Embryonic facial prominence (tissue), 1 donor: ENCODE measurements around the gene PCDHGA3.
"Not testable (repeated sequence)": the region's sequence is repeated elsewhere in the genome, so short reads cannot be mapped to it uniquely, and the experiment has no call there.

ENCODE experiments used
- DNase-seq: peaks from one replicate; pipeline ENCODE4 v3.0.0-alpha.2; 2016; ENCODE audit errors: extremely low spot score

PCDHGA3 gene

DNA sequence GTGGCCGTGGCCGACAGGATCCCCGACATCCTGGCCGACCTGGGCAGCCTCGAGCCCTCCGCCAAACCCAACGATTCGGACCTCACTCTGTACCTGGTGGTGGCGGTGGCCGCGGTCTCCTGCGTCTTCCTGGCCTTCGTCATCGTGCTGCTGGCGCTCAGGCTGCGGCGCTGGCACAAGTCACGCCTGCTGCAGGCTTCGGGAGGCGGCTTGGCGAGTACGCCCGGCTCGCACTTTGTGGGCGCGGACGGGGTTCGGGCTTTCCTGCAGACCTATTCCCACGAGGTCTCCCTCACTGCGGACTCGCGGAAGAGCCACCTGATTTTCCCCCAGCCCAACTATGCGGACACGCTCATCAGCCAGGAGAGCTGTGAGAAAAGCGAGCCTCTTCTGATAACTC is 2.4 kb downstream of the PCDHGA3 start:
- DNase-seq: not testable (repeated sequence)

DNA sequence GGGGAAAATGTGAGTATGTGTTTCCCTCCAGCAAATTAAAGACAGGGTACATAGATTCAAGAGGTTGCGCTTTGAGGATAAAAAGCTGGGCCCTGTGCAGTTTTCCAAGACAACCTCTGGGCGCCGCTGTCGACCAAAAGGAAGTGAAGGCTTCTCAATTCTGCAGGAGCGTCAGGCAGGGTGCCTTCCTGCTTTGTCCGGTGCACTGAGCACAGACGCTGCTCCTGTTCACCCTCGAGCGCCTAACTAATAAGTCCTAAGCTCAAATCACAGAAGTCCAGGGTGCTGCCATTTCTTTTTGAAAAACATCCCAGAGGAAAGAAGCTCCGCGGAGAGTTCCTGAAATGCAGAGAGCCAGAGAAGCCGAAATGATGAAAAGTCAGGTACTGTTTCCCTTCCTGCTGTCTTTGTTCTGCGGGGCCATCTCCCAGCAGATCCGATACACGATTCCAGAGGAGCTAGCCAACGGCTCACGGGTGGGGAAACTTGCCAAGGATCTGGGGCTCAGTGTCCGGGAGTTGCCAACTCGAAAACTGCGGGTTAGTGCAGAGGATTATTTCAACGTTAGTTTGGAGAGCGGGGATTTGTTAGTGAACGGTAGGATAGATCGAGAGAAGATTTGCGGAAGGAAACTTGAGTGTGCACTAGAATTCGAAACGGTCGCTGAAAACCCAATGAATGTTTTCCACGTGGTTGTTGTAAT is 6.4 kb downstream of the PCDHGA3 start, which contains the start of gene PCDHGB1:
TSS of gene PCDHGB1 (plus strand) at position 183 of the 703 bp plus-strand sequence. CDS start at position 345, 162 bp downstream.
- no peak for DNase-seq

DNA sequence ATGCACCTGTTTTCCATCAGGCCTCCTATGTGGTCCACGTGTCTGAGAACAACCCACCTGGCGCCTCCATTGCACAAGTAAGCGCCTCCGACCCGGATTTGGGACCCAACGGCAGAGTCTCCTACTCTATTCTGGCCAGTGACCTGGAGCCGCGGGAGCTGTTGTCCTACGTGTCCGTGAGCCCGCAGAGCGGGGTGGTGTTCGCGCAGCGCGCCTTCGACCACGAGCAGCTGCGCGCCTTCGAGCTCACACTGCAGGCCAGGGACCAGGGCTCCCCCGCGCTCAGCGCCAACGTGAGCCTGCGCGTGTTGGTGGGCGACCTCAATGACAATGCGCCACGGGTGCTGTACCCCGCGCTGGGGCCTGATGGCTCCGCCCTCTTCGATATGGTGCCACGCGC is 8.0 kb downstream of the PCDHGA3 start:
- DNase-seq: no peak

DNA sequence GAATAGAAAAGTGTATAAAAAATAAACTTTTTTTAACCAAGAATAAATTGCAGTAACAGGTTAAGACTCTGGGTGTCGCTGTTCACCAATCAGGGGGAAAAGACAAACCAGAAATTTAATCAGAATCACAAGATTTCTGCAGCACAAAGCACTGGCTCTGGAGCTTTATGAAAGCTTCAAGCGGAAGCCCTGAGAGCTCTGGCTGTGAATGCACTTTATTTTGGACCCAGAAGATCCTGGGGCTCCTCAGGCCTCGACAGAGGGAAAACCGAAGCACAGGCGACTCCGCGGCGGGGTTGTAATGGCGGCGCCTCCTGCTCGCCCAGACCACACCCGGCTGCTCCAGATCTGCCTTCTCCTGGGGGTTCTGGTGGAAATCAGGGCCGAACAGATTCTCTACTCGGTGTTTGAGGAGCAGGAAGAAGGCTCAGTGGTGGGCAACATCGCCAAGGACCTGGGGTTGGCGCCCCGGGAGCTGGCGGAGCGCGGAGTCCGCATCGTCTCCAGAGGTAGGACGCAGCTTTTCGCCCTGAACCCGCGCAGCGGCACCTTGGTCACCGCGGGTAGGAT is 11.4 kb downstream of the PCDHGA3 start, which contains the start of gene PCDHGA4:
TSS of gene PCDHGA4 (plus strand) at position 122 of the 570 bp plus-strand sequence. CDS start at position 209, 87 bp downstream.
- no peak for DNase-seq

DNA sequence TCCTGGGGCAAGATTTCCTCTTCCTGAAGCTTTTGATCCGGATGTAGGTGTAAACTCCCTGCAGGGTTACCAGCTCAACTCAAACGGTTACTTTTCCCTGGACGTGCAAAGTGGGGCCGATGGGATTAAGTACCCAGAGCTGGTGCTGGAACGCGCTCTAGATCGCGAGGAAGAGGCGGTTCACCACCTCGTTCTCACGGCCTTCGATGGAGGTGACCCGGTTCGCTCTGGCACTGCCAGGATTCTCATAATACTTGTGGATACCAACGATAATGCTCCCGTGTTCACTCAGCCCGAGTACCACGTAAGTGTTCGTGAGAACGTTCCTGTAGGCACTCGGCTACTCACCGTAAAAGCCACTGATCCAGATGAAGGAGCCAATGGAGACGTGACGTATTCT is 12.0 kb downstream of the PCDHGA3 start:
- DNase-seq: no peak

DNA sequence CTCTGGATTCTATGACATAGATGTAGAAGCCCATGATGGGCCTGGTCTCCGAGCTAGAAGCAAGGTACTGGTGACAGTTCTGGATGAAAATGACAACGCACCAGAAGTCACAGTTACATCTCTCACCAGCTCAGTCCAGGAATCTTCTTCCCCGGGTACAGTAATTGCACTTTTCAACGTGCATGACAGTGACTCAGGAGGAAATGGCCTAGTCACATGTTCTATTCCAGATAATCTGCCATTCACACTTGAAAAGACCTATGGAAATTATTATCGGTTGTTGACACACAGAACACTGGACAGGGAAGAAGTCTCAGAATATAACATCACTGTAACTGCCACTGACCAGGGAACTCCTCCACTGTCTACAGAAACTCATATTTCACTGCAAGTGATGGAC is 12.5 kb downstream of the PCDHGA3 start:
- no peak for DNase-seq

DNA sequence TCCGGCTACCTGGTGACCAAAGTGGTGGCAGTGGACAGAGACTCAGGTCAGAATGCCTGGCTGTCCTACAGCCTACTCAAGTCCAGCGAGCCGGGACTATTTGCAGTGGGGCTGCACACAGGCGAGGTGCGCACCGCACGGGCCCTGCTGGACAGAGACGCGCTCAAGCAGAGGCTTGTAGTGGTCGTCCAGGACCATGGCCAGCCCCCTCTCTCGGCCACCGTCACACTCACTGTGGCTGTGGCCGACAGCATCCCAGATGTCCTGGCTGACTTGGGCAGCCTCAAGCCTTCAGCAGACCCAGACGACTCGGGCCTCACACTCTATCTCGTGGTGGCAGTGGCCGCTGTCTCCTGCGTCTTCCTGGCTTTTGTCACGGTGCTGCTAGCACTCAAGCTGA is 13.3 kb downstream of the PCDHGA3 start:
- no peak for DNase-seq

DNA sequence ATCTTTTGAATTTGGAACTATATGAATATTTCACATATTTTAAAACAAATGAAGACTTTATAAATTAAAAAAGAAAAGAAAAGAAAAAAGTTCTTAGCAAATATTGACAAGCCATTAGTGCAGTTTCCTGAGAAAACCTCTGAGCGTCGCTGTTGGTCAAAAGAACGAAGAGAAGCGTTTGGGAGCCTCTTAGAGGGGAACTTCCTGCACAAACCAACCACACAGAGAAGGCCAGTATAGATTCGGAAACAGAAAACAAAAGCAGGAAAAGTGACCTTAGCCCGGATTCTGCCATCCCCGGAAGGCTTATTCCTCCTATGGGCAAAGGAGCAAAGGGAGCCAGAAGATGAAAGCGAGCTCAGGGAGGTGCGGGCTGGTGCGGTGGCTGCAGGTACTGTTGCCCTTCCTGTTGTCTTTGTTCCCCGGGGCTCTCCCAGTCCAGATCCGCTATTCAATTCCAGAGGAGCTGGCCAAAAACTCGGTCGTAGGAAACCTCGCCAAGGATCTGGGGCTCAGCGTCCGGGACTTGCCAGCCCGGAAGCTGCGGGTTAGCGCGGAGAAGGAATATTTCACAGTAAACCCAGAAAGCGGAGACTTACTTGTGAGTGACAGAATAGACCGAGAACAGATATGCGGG is 16.3 kb downstream of the PCDHGA3 start, which contains the start of gene PCDHGB2:
TSS of gene PCDHGB2 (plus strand) at position 205 of the 637 bp plus-strand sequence. CDS start at position 347, 142 bp downstream.
- no peak for DNase-seq

DNA sequence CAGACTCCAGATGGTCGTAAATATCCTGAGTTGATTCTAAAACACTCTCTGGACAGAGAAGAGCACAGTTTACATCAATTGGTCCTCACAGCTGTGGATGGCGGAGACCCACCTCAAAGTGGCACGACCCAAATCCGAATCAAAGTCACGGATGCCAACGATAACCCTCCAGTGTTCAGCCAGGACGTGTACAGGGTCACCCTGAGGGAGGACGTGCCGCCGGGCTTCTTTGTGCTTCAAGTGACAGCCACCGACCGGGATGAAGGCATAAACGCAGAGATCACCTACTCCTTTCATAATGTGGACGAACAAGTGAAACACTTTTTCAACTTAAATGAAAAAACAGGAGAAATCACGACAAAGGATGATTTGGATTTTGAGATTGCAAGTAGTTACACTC is 17.1 kb downstream of the PCDHGA3 start:
- DNase-seq: no peak

DNA sequence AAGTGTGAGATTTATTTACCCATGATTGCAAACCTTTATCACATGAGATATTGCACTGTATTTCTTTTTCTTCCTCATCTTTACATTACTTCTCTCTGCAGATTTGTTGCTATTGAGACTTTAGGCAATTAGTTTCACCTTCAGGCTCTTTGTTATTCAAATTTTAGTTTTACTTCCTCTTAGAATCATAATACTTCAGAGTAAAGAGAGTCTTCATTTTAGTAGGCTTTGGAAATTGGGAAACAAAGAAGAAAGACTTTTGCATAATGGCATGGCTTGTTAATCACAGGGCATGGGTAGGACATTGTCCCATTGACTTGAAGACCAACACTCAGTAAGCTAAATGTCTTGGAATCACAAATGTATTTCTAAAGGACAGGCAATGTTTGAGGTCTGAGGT is 19.1 kb downstream of the PCDHGA3 start:
- DNase-seq: no peak

DNA sequence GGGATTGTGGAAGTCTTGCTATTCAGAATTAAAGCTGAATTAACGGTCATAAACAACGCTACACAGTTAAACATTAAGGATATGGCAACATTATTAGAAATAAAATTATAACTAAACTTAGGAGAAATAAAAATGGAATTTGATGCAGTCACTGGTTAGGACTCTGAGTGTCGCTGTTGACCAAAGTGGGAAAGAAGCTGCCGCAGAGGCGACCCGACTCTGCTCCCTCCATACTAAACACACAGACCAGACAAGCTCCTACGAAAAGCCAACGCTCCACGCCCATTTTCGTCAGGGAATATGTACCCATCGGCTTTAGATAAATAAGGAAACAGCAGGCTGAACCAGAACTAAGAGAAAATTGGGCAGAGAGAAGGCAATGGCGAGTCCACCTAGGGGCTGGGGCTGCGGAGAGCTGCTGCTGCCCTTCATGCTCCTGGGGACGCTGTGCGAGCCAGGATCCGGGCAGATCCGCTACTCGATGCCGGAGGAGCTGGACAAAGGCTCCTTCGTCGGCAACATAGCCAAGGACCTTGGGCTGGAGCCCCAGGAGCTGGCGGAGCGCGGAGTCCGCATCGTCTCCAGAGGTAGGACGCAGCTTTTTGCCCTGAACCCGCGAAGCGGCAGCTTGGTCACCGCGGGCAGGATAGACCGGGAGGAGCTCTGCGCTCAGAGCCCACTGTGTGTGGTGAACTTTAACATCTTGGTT is 20.5 kb downstream of the PCDHGA3 start, which contains the start of gene PCDHGA5:
TSS of gene PCDHGA5 (plus strand) at position 211 of the 709 bp plus-strand sequence. CDS start at position 380, 169 bp downstream.
- no peak for DNase-seq

DNA sequence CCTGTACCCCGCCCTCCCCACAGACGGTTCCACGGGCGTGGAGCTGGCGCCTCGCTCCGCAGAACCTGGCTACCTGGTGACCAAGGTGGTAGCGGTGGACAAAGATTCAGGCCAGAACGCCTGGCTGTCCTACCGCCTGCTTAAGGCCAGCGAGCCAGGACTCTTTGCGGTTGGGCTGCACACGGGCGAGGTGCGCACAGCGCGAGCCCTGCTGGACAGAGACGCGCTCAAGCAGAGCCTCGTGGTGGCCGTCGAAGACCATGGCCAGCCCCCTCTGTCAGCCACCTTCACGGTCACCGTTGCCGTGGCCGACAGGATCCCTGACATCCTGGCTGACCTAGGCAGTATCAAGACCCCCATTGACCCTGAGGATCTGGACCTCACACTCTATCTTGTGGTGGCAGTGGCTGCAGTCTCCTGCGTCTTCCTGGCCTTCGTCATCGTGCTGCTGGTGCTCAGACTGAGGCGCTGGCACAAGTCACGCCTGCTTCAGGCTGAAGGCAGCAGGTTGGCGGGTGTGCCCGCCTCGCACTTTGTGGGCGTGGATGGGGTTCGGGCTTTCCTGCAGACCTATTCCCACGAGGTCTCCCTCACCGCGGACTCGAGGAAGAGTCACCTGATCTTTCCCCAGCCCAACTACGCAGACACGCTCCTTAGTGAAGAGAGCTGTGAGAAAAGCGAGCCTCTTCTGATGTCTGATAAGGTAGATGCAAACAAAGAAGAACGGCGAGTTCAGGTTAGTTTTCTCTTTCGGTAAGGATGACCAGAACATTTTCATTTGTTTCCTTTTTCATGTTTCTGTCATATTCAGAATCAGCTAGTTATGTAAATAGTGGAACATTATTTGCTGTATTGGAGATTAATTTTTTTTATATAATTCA is 22.6 kb downstream of the PCDHGA3 start:
- DNase-seq: no peak

DNA sequence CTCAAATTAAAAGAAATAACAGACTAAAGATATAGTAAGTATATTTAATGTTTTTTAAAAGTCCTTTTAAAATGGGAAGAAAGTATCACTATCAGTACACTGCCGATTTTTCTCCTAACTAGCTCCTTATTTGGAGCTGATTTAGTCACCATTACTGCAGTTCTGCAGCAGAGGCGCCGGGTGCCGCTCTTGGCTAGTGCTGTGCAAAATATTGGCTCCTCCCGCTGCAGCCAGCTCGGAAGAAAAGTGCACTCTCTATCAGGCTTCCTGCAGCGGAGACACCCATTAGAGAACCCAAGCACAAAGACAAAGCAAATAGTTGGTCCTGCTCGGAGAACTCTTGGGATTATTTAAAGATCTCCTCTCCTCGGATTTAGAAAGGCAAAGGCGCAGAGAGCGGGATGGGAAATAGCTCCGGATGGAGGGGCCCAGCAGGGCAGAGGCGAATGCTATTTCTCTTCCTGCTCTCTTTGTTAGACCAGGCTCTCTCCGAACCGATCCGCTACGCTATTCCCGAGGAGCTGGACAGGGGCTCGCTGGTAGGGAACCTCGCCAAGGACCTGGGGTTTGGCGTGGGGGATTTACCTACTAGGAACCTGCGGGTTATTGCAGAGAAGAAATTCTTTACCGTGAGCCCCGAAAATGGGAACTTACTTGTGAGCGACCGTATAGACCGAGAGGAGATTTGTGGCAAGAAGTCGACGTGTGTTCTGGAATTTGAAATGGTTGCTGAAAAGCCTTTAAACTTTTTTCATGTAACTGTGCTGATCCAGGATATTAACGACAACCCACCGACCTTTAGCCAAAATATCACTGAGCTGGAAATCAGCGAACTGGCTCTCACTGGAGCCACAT is 26.6 kb downstream of the PCDHGA3 start, which contains the start of gene PCDHGB3:
TSS of gene PCDHGB3 (plus strand) at position 249 of the 855 bp plus-strand sequence. CDS start at position 402, 153 bp downstream.
- DNase-seq: no peak

DNA sequence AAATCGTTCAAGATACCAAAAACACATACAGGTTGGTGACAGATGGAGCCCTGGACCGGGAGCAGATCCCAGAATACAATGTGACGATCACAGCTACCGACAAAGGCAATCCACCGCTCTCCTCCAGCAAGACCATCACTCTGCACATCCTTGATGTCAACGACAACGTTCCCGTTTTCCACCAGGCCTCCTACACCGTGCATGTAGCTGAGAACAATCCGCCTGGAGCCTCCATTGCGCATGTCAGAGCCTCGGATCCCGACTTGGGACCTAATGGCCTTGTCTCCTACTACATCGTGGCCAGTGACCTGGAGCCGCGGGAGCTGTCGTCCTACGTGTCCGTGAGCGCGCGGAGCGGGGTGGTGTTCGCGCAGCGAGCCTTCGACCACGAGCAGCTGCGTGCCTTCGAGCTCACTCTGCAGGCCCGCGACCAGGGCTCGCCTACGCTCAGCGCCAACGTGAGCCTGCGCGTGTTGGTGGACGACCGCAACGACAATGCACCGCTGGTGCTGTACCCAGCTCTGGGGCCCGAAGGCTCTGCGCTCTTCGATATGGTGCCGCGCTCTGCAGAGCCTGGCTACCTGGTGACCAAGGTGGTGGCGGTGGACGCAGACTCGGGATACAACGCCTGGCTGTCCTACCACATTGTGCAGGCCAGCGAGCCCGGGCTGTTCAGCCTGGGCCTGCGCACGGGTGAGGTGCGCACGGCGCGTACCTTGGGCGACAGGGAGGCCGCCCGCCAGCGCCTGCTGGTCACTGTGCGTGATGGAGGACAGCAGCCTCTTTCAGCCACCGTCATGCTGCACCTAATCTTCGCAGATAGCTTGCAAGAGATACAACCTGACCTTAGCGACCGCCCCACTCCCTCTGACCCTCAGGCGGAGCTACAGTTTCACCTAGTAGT is 28.2 kb downstream of the PCDHGA3 start:
- DNase-seq: no peak

DNA sequence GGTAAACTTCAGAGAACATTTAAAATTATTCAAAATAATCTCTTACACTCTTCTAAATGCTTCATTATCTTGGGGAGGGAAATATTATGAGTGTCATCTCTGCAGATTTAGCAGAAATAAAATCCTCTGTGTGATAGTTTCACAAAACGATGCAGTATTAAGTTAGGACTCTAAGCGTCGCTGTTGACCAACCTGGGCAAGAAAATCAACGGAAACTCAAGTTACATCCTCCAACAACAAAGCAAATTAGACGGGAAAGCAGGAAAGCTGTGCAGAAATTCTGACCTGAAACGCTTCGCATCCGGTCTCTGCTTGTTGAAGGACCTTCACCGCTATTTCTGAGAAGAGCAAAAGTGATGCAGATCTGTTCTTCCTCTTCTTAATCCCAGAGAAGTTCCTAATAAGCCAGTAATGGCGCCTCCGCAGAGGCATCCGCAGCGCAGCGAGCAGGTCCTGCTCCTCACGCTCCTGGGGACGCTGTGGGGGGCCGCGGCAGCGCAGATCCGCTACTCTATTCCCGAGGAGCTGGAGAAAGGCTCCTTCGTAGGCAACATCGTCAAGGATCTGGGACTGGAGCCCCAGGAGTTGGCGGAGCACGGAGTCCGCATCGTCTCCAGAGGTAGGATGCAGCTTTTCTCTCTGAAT is 30.2 kb downstream of the PCDHGA3 start, which contains the start of gene PCDHGA6:
TSS of gene PCDHGA6 (plus strand) at position 219 of the 645 bp plus-strand sequence. CDS start at position 412, 193 bp downstream.
- no peak for DNase-seq

DNA sequence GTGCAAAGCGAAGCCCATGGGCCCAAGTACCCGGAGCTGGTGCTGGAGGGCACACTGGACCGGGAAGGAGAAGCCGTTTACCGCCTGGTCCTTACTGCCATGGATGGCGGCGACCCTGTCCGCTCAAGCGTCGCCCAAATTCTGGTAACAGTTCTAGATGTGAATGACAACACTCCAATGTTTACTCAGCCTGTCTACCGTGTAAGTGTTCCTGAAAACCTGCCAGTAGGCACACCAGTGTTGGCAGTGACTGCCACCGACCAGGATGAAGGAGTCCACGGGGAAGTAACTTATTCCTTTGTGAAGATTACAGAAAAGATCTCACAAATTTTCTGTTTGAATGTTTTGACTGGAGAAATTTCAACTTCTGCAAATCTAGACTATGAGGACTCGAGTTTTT is 31.0 kb downstream of the PCDHGA3 start:
- no peak for DNase-seq

DNA sequence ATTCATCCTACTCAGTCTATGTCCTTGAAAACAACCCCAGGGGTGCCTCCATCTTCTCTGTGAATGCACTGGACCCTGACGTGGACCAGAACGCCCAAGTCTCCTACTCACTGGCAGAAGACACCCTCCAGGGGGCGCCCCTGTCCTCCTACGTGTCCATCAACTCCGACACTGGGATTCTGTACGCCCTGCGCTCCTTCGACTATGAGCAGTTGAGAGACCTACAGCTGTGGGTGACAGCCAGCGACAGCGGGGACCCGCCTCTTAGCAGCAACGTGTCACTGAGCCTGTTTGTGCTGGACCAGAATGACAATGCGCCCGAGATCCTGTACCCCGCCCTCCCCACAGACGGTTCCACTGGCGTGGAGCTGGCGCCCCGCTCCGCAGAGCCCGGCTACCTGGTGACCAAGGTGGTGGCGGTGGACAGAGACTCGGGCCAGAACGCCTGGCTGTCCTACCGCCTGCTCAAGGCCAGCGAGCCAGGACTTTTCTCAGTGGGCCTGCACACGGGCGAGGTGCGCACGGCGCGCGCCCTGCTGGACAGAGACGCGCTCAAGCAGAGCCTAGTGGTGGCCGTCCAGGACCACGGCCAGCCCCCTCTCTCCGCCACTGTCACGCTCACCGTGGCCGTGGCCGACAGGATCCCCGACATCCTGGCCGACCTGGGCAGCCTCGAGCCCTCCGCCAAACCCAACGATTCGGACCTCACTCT is 32.0 kb downstream of the PCDHGA3 start:
- not testable (repeated sequence) for DNase-seq
